Left cardiac atrium (tissue), 4 donors: Measurements from ENCODE around the gene FAM3D. TPM values are rescaled to one million over a fixed set of nuclear protein-coding genes. Genes with fewer than 3 reads are reported as not detected.
A peak's percentile ranks its signal among the peaks of the same experiment; 100 is the strongest.

Source experiments
- ATAC-seq, 2 donors: fragments of 200-7000 bp; cut with Tn5 transposase; one replicate each; pipeline ENCODE4 v1.9.1; 2020; ENCODE audit warnings: mild to moderate bottlenecking in 2 of 2, moderate library complexity in 2 of 2
- DNase-seq: peaks from one replicate; pipeline ENCODE4 v3.0.0-alpha.2; 2020
- intact Hi-C, 2 donors: fragments of 100-400 bp; cut with DNase I; formaldehyde crosslinking; loops; one replicate each; pipeline versions ENCODE4 v1.14.1 to v1.15.1; 2022 to 2023
- total RNA-seq, 2 donors: library from RNA; stranded (reverse); fragmentation: NEBNext Ultra II Directional; extraction: Animal tissue kit (Norgen Biotek cat#: 25700); gene quantifications; one replicate each; pipeline ENCODE4 v1.2.1, GENCODE V29; 2021
- donor health status: DM: no; HTN: yes; CAD: no.
- donor health status: DM: no; HTN: yes; CAD: no; lungs with severe emphysema.
- donor health status: DM: yes; HTN: yes; CAD: no.
- donor health status: Dilated cardiomyopathy.

Gene FAM3D
- total RNA-seq, 2 donors from 2014 or later, result not detected

- intact Hi-C loops, result no loop called here
- ATAC-seq (no peak), DNase-seq (no peak)
These were observed 33.3 kb downstream of the FAM3D start for GRCh38 chr3:58633157-58633865.

- DNase-seq (no peak), ATAC-seq (no peak)
- intact Hi-C loops, result loop anchor here in 1 of 2 donors (2.0 kb wide), 1 partner anchor 63 kb away; no protein-coding TSS in a partner anchor
These were observed 34.8 kb downstream of the FAM3D start for GRCh38 chr3:58631742-58632141.

GRCh38 chr3:58630710-58631092, 35.9 kb downstream of the FAM3D start:
- DNase-seq (no peak), ATAC-seq (no peak)
- intact Hi-C loops, result loop anchor here (1.0 to 2.0 kb wide), 2 partner anchors 62 kb away; no protein-coding TSS in a partner anchor

- intact Hi-C loops, result loop anchor here (1.0 to 2.0 kb wide), 2 partner anchors 61 to 62 kb away; no protein-coding TSS in a partner anchor
- ATAC-seq (peak; percentile 55 to 69), DNase-seq (peak; percentile 61)
These were observed 36.4 kb downstream of the FAM3D start for GRCh38 chr3:58630076-58630709.

GRCh38 chr3:58629629-58630028, 36.9 kb downstream of the FAM3D start:
- intact Hi-C loops, result loop anchor here (1.0 to 2.0 kb wide), 2 partner anchors 61 kb away; no protein-coding TSS in a partner anchor
- DNase-seq, result no peak
- no peak for ATAC-seq

- peak; percentile 32 to 36 for ATAC-seq
- intact Hi-C loops, result no loop called here
- no peak for DNase-seq
These were observed 37.6 kb downstream of the FAM3D start for GRCh38 chr3:58628823-58629562.

GRCh38 chr3:58627941-58628340, 38.6 kb downstream of the FAM3D start:
- DNase-seq (no peak), ATAC-seq (no peak)
- intact Hi-C loops, result no loop called here

- DNase-seq, result peak; percentile 60
- intact Hi-C loops, result no loop called here
- peak; percentile 53 to 66 for ATAC-seq
These were observed 39.0 kb downstream of the FAM3D start for GRCh38 chr3:58627570-58627885.

- intact Hi-C loops, result no loop called here
- DNase-seq (no peak), ATAC-seq (no peak)
These were observed 39.6 kb downstream of the FAM3D start for GRCh38 chr3:58626841-58627569.

GRCh38 chr3:58625196-58625824, 41.3 kb downstream of the FAM3D start:
- intact Hi-C loops, result no loop called here
- no peak for ATAC-seq
- no peak for DNase-seq

GRCh38 chr3:58624550-58624949, 42.0 kb downstream of the FAM3D start:
- ATAC-seq, result no peak
- intact Hi-C loops, result no loop called here
- no peak for DNase-seq

- DNase-seq (no peak), ATAC-seq (no peak)
- intact Hi-C loops, result no loop called here
These were observed 42.6 kb downstream of the FAM3D start for GRCh38 chr3:58623961-58624360.

- DNase-seq (no peak), ATAC-seq (no peak)
- intact Hi-C loops, result no loop called here
These were observed 43.1 kb downstream of the FAM3D start for GRCh38 chr3:58623478-58623877.

GRCh38 chr3:58622892-58623291, 43.7 kb downstream of the FAM3D start:
- no peak for ATAC-seq
- intact Hi-C loops, result no loop called here
- no peak for DNase-seq

GRCh38 chr3:58622436-58622835, 44.1 kb downstream of the FAM3D start:
- intact Hi-C loops, result no loop called here
- ATAC-seq (no peak), DNase-seq (no peak)

GRCh38 chr3:58621086-58621830, 45.3 kb downstream of the FAM3D start:
- intact Hi-C loops, result no loop called here
- DNase-seq (no peak), ATAC-seq (peak in 1 of 2 donors; percentile 24)

GRCh38 chr3:58620421-58620820, 46.2 kb downstream of the FAM3D start:
- intact Hi-C loops, result no loop called here
- ATAC-seq (no peak), DNase-seq (no peak)

GRCh38 chr3:58617338-58617761, 49.2 kb downstream of the FAM3D start:
- DNase-seq (no peak), ATAC-seq (no peak)
- intact Hi-C loops, result no loop called here
